LHCN-M2 (cell line): Measurements from ENCODE around the gene ISM2. TPM values are rescaled to one million over a fixed set of nuclear protein-coding genes. Genes with fewer than 3 reads are reported as not detected.

Source experiments
- DNase-seq: peaks from one replicate; pipeline ENCODE4 v3.0.0-alpha.2; 2012; ENCODE audit warnings: low read depth
- total RNA-seq: library from RNA; depleted of rRNA; stranded (reverse); fragments of >200 nt; gene quantifications from 2 replicates; pipeline ENCODE4 v1.2.3, GENCODE V29; 2014; rRNA removed

ISM2 gene
- total RNA-seq, 1 experiment from 2014 or later: 0.23 TPM

GRCh38 chr14:77469067-77469505 lies 29.5 kb downstream of the ISM2 start:
- DNase-seq: no peak

- no peak for DNase-seq
These were observed 30.8 kb downstream of the ISM2 start for GRCh38 chr14:77467801-77468200.

GRCh38 chr14:77459072-77459723 lies 39.4 kb downstream of the ISM2 start:
- peak; percentile 77 for DNase-seq

- DNase-seq: peak; percentile 27
These were observed 40.2 kb downstream of the ISM2 start for GRCh38 chr14:77458249-77458950.

GRCh38 chr14:77457522-77458248 lies 40.9 kb downstream of the ISM2 start, which contains the start of the genes AHSA1 and VIPAS39:
AHSA1 (plus strand) TSS chr14:77458093; CDS start chr14:77458190, 97 bp downstream.
VIPAS39 (minus strand) TSS chr14:77457601; CDS start chr14:77454102, 3,499 bp downstream.
- DNase-seq: peak; percentile 99

GRCh38 chr14:77457115-77457521 lies 41.5 kb downstream of the ISM2 start:
- no peak for DNase-seq

- no peak for DNase-seq
These were observed 42.5 kb downstream of the ISM2 start for GRCh38 chr14:77455966-77456640.

GRCh38 chr14:77442196-77442595 lies 56.4 kb downstream of the ISM2 start:
- no peak for DNase-seq

- no peak for DNase-seq
These were observed 58.8 kb downstream of the ISM2 start for GRCh38 chr14:77439861-77440260.

- DNase-seq: no peak
These were observed 60.0 kb downstream of the ISM2 start for GRCh38 chr14:77438596-77438995.

- peak; percentile 9 for DNase-seq
These were observed 62.6 kb downstream of the ISM2 start for GRCh38 chr14:77436042-77436441.

- DNase-seq: no peak
These were observed 72.2 kb downstream of the ISM2 start for GRCh38 chr14:77426396-77426795.

GRCh38 chr14:77424862-77425261 lies 73.8 kb downstream of the ISM2 start:
- DNase-seq: no peak

Other genes starting within 250 kb of the ISM2 start
- not detected in 2 replicates for gene NGB, start 227.6 kb downstream of the ISM2 start, total RNA-seq
- gene POMT2, start 177.9 kb downstream of the ISM2 start, total RNA-seq: 12.2 and 15.0 TPM in 2 replicates
- 25.8 and 27.7 TPM in 2 replicates for gene GSTZ1, start 177.8 kb downstream of the ISM2 start, total RNA-seq
- gene TMED8, start 121.7 kb downstream of the ISM2 start, total RNA-seq: 12.1 and 12.9 TPM in 2 replicates
- 1.7 and 5.0 TPM in 2 replicates for gene SAMD15, start 121.4 kb downstream of the ISM2 start, total RNA-seq
- 0.06 TPM in 1 of 2 replicates, not detected in the other for gene NOXRED1, start 75.3 kb downstream of the ISM2 start, total RNA-seq
- 19.5 and 20.8 TPM in 2 replicates for gene VIPAS39, start 41.2 kb downstream of the ISM2 start, total RNA-seq
- 132 and 133 TPM in 2 replicates for gene AHSA1, start 40.7 kb downstream of the ISM2 start, total RNA-seq
- gene SPTLC2, start 117.8 kb upstream of the ISM2 start, total RNA-seq: 12.5 and 15.6 TPM in 2 replicates
- 10.6 and 11.3 TPM in 2 replicates for gene ALKBH1, start 209.2 kb upstream of the ISM2 start, total RNA-seq
- 332 and 483 TPM in 2 replicates for gene SLIRP, start 209.3 kb upstream of the ISM2 start, total RNA-seq